ENCODE measurements around the gene MYO7B. TPM values are rescaled to one million over a fixed set of nuclear protein-coding genes. Genes with fewer than 3 reads are reported as not detected.

Gene MYO7B
- polyA plus RNA-seq, 4 donors, result 14.2 to 28.9 (median 22.9) TPM

Other genes starting within 250 kb of the MYO7B start
- gene ERCC3, start 241.5 kb upstream of the MYO7B start, polyA plus RNA-seq (ENCODE audit: insufficient read length in 4 of 4), result 10 to 100 TPM; 59.0 to 77.4 (median 70.0) TPM
- gene MAP3K2, start 147.7 kb upstream of the MYO7B start, polyA plus RNA-seq (ENCODE audit: insufficient read length in 4 of 4), result 10 to 100 TPM; 23.2 to 32.1 (median 26.0) TPM
- gene PROC, start 117.3 kb upstream of the MYO7B start, polyA plus RNA-seq (ENCODE audit: insufficient read length in 4 of 4), result 1 to 10 TPM; 1.9 to 8.1 (median 4.4) TPM
- gene IWS1, start 9.2 kb upstream of the MYO7B start, polyA plus RNA-seq (ENCODE audit: insufficient read length in 4 of 4), result 10 to 100 TPM; 60.9 to 74.7 (median 69.8) TPM
- 1 to 10 TPM in 2 of 4 donors, under 1 TPM in 2; 0.48 to 4.8 (median 0.98) TPM for gene GPR17, start 110.5 kb downstream of the MYO7B start, polyA plus RNA-seq (ENCODE audit: insufficient read length in 4 of 4)
- gene LIMS2, start 139.8 kb downstream of the MYO7B start, polyA plus RNA-seq (ENCODE audit: insufficient read length in 4 of 4), result 10 to 100 TPM; 17.4 to 23.2 (median 20.9) TPM
- not detected for gene SFT2D3, start 165.8 kb downstream of the MYO7B start, polyA plus RNA-seq (ENCODE audit: insufficient read length in 4 of 4)

Data from left renal cortex interstitium (tissue), 4 donors.